ENCODE data around the gene GRM4. TPM values are rescaled to one million over a fixed set of nuclear protein-coding genes. Genes with fewer than 3 reads are reported as not detected.

GRM4 gene
- total RNA-seq, 6 donors from 2014 or later = 0.24 TPM; not detected in 5

DNA sequence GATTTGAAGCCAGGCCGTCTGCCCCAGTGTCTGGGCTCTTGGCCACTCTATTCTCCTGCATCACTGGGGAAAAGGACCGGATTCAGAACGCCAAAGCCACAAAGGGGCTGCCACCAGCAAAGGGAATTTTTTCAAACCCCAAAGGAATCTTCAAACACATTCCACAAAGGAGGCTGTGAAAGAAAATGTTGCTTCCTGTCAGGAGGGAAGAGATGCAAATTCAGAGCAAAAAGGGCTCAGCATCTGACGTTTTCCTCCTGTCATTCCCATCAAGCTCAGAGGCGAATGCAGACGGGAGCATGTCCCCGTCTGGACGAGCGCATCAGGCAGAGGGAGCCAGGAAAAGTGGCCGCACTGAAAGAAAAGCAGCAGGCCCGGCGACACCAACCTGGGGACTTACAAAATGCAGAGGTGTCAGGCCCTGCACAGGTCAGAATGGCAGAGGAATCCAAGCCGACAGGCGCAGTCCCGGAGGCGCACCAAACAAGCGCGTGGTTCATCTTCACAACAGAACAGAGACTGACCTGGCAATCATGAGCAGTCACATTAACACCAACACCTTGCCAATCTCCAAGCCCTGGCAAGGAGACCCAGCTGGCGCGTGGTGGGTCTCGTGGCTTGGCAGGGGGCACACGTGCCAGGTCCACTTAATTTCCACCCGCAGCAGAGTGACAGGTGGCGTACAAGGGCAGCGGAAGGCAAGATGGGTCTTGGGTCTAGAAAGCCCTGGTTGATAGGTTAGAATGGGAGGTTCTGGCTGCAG is 62.8 kb downstream of the GRM4 start:
- TF ChIP-seq POLR2AphosphoS5 (IDR thresholded peaks at IDR 0.05) = no peak
- TF ChIP-seq, protein P1, sequence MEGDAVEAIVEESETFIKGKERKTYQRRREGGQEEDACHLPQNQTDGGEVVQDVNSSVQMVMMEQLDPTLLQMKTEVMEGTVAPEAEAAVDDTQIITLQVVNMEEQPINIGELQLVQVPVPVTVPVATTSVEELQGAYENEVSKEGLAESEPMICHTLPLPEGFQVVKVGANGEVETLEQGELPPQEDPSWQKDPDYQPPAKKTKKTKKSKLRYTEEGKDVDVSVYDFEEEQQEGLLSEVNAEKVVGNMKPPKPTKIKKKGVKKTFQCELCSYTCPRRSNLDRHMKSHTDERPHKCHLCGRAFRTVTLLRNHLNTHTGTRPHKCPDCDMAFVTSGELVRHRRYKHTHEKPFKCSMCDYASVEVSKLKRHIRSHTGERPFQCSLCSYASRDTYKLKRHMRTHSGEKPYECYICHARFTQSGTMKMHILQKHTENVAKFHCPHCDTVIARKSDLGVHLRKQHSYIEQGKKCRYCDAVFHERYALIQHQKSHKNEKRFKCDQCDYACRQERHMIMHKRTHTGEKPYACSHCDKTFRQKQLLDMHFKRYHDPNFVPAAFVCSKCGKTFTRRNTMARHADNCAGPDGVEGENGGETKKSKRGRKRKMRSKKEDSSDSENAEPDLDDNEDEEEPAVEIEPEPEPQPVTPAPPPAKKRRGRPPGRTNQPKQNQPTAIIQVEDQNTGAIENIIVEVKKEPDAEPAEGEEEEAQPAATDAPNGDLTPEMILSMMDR (IDR thresholded peaks at IDR 0.05) = no peak
- TF ChIP-seq EP300 (IDR thresholded peaks at IDR 0.05) = no peak
- DNase-seq (no peak), ATAC-seq (ENCODE audit: low FRiP score in 2 of 2) (no peak)
- Histone ChIP-seq H3K27me3 (no peaks in the 10 kb centered on the region), H3K4me3 (no peak overlapping the region), H3K36me3 (no peaks in the 10 kb centered on the region), H3K9me3 (no peaks in the 10 kb centered on the region), H3K4me1 (no peaks in the 10 kb centered on the region), H3K27ac (no peak overlapping the region)
- WGBS, 2 donors = 66 to 77% methylated on average over 16 to 25 of the region's 25 CpGs

GRCh38 chr6:34082348-34082747 is 63.5 kb downstream of the GRM4 start:
- Histone ChIP-seq H3K4me3 (no peak overlapping the region), H3K4me1 (no peaks in the 10 kb centered on the region), H3K27me3 (no peaks in the 10 kb centered on the region), H3K9me3 (no peaks in the 10 kb centered on the region), H3K36me3 (no peaks in the 10 kb centered on the region), H3K27ac (no peak overlapping the region)
- ATAC-seq (ENCODE audit: low FRiP score in 2 of 2) (no peak), DNase-seq (no peak)
- TF ChIP-seq, protein P1 (IDR thresholded peaks at IDR 0.05) = no peak
- TF ChIP-seq EP300 (IDR thresholded peaks at IDR 0.05) = no peak
- no peak for TF ChIP-seq POLR2AphosphoS5 (IDR thresholded peaks at IDR 0.05)
- no peak for TF ChIP-seq POLR2A (IDR thresholded peaks at IDR 0.05)
- WGBS, 2 donors = 88% methylated on average over 10 of the region's 10 CpGs

DNA sequence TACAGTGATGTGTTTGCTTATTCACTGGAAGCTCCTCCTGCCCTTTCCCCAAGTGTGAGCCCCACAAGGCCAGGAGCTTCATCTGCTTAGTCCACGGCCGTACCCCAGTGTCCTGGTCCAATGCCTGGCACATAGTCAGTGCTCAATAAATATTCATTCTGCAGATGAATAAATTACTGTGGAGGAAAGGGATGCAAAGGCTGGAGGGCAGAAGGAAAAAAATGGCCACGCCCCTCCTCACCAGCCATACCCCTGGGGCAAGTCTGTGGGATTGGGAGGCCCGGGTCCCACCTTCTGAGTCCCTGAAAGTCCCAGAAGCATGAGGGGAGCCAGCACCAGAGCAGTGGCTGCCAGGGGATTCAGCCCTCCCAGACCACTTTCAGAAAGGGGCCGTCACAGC is 65.5 kb downstream of the GRM4 start:
- H3K4me1 ChIP-seq = no peaks in the 10 kb centered on the region
- H3K27ac ChIP-seq = no peak overlapping the region
- H3K4me3 ChIP-seq = no peak overlapping the region
- no peaks in the 10 kb centered on the region for H3K9me3 ChIP-seq
- H3K27me3 ChIP-seq = no peaks in the 10 kb centered on the region
- no peak for DNase-seq
- no peak for ATAC-seq (ENCODE audit: low FRiP score in 2 of 2)
- WGBS, 2 donors = 67 to 88% methylated on average over 4 to 5 of the region's 5 CpGs
- TF ChIP-seq EP300 (IDR thresholded peaks at IDR 0.05) (no peak), POLR2AphosphoS5 (IDR thresholded peaks at IDR 0.05) (no peak)
- no peaks in the 10 kb centered on the region for H3K36me3 ChIP-seq

GRCh38 chr6:34079899-34080298 is 66.0 kb downstream of the GRM4 start:
- DNase-seq = no peak
- Histone ChIP-seq H3K36me3 (no peaks in the 10 kb centered on the region), H3K4me3 (no peak overlapping the region), H3K4me1 (no peaks in the 10 kb centered on the region), H3K27ac (no peak overlapping the region), H3K9me3 (no peaks in the 10 kb centered on the region), H3K27me3 (no peaks in the 10 kb centered on the region)
- WGBS, 2 donors = 73 to 91% methylated on average over 7 to 8 of the region's 8 CpGs
- TF ChIP-seq POLR2A (IDR thresholded peaks at IDR 0.05) = no peak
- TF ChIP-seq, protein P1 (IDR thresholded peaks at IDR 0.05) = no peak
- TF ChIP-seq EP300 (IDR thresholded peaks at IDR 0.05) = no peak
- no peak for TF ChIP-seq POLR2AphosphoS5 (IDR thresholded peaks at IDR 0.05)
- no peak for ATAC-seq (ENCODE audit: low FRiP score in 2 of 2)

DNA sequence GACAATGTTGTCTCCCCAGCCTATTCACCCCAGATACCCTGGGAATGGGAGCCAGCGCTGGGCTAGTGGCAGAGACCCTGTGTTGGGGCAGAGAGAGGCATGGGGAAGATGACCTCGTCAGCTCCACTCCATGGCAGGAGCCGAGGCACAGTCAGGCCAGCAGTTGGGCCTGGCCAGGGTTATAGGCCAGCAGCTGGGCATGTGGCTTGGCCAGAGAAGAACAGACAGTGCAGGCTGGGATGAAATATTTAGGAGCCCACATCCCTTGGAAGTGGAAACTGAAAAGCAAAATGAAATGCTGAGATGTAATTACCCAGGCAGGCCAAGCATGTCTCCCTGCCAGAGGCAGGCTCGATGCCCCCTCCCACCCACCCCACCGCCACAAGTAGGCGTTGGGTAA is 70.0 kb downstream of the GRM4 start:
- no peak overlapping the region for H3K27ac ChIP-seq
- H3K9me3 ChIP-seq = no peaks in the 10 kb centered on the region
- TF ChIP-seq POLR2AphosphoS5 (IDR thresholded peaks at IDR 0.05) (no peak), EP300 (IDR thresholded peaks at IDR 0.05) (no peak), POLR2A (IDR thresholded peaks at IDR 0.05) (no peak)
- TF ChIP-seq, protein P1 (IDR thresholded peaks at IDR 0.05) = no peak
- ATAC-seq (ENCODE audit: low FRiP score in 2 of 2) = no peak
- H3K27me3 ChIP-seq = no peaks in the 10 kb centered on the region
- no peak overlapping the region for H3K4me3 ChIP-seq
- 60 to 70% methylated on average over 4 to 6 of the region's 6 CpGs for WGBS, 2 donors
- no peaks in the 10 kb centered on the region for H3K36me3 ChIP-seq
- no peak for DNase-seq
- no peaks in the 10 kb centered on the region for H3K4me1 ChIP-seq

Data from upper lobe of left lung (tissue), 6 donors.